ENCODE results near the gene DOCK7. TPM values are rescaled to one million over a fixed set of nuclear protein-coding genes. Genes with fewer than 3 reads are reported as not detected.
"Not testable (repeated sequence)": the region's sequence is repeated elsewhere in the genome, so short reads cannot be mapped to it uniquely, and the experiment has no call there.

DOCK7 gene
- total RNA-seq, 2 experiments from 2014 or later = 7.7 to 10.0 TPM

GRCh38 chr1:62688687-62689085 is 500 bp upstream of the DOCK7 start:
- H3K27me3 Mint-ChIP-seq (ENCODE audit: low read depth) = peaks cover 3% of the 10 kb centered on the region
- peaks cover 26% of the 10 kb centered on the region for H3K4me1 Mint-ChIP-seq (ENCODE audit: low read depth)
- H3K27ac Mint-ChIP-seq = peak overlapping the region; percentile 60
- no peaks in the 10 kb centered on the region for H3K9me3 Mint-ChIP-seq
- peak overlapping the region; percentile 86 for H3K4me3 Mint-ChIP-seq
- intact Hi-C loops (cut with micrococcal nuclease) = loop anchor here (1.0 to 5.0 kb wide), 4 partner anchors 96 to 1611 kb away; partner anchors contain the start of gene ATG4C
- CTCF ChIA-PET = no interaction called here
- DNase-seq = no peak
- peaks cover 2% of the 10 kb centered on the region for H3K36me3 Mint-ChIP-seq (ENCODE audit: low read depth)

- CTCF ChIA-PET = no interaction called here
- H3K4me3 Mint-ChIP-seq = peak overlapping the region; percentile 84
- peak overlapping the region; percentile 25 for H3K27ac Mint-ChIP-seq
- intact Hi-C loops (cut with micrococcal nuclease) = loop anchor here (5.0 kb wide), 1 partner anchor 1610 kb away; no protein-coding TSS in a partner anchor
- H3K27me3 Mint-ChIP-seq (ENCODE audit: low read depth) = no peaks in the 10 kb centered on the region
- peak; percentile 18 for DNase-seq
- peaks cover 26% of the 10 kb centered on the region for H3K4me1 Mint-ChIP-seq (ENCODE audit: low read depth)
- no peaks in the 10 kb centered on the region for H3K9me3 Mint-ChIP-seq
- peaks cover 2% of the 10 kb centered on the region for H3K36me3 Mint-ChIP-seq (ENCODE audit: low read depth)
These were observed 724 bp downstream of the DOCK7 start for GRCh38 chr1:62687421-62687902.

- Mint-ChIP-seq H3K27me3 (ENCODE audit: low read depth) (no peaks in the 10 kb centered on the region), H3K9me3 (no peaks in the 10 kb centered on the region), H3K4me1 (ENCODE audit: low read depth) (peaks cover 26% of the 10 kb centered on the region), H3K36me3 (ENCODE audit: low read depth) (peaks cover 2% of the 10 kb centered on the region), H3K27ac (no peak overlapping the region), H3K4me3 (peak overlapping the region; percentile 84)
- DNase-seq = no peak
- CTCF ChIA-PET = interaction anchor here (0.6 kb wide), 1 partner anchor 124 kb away, joined by 3 read pairs; no protein-coding TSS in a partner anchor
- intact Hi-C loops (cut with micrococcal nuclease) = loop anchor here (5.0 kb wide), 1 partner anchor 1610 kb away; no protein-coding TSS in a partner anchor
These were observed 1.4 kb downstream of the DOCK7 start for GRCh38 chr1:62686822-62687221.

- Mint-ChIP-seq H3K4me3 (no peak overlapping the region), H3K4me1 (ENCODE audit: low read depth) (peaks cover 25% of the 10 kb centered on the region), H3K9me3 (no peaks in the 10 kb centered on the region), H3K27me3 (ENCODE audit: low read depth) (no peaks in the 10 kb centered on the region), H3K36me3 (ENCODE audit: low read depth) (peaks cover 2% of the 10 kb centered on the region), H3K27ac (no peak overlapping the region)
- DNase-seq = no peak
- intact Hi-C loops (cut with micrococcal nuclease) = loop anchor here (5.0 kb wide), 1 partner anchor 1608 kb away; no protein-coding TSS in a partner anchor
- CTCF ChIA-PET = no interaction called here
These were observed 2.7 kb downstream of the DOCK7 start for GRCh38 chr1:62685431-62685859.

GRCh38 chr1:62682531-62682930 is 5.7 kb downstream of the DOCK7 start:
- DNase-seq = no peak
- intact Hi-C loops (cut with micrococcal nuclease) = no loop called here
- Mint-ChIP-seq H3K4me1 (ENCODE audit: low read depth) (peaks cover 12% of the 10 kb centered on the region), H3K36me3 (ENCODE audit: low read depth) (peaks cover 2% of the 10 kb centered on the region), H3K9me3 (no peaks in the 10 kb centered on the region), H3K27me3 (ENCODE audit: low read depth) (no peaks in the 10 kb centered on the region), H3K27ac (no peak overlapping the region), H3K4me3 (no peak overlapping the region)
- CTCF ChIA-PET = no interaction called here

- CTCF ChIA-PET; H3K27ac Mint-ChIP-seq; H3K4me3 Mint-ChIP-seq; intact Hi-C loops (cut with micrococcal nuclease); H3K36me3 Mint-ChIP-seq (ENCODE audit: low read depth); H3K27me3 Mint-ChIP-seq (ENCODE audit: low read depth); H3K9me3 Mint-ChIP-seq; DNase-seq: not testable (repeated sequence)
- H3K4me1 Mint-ChIP-seq (ENCODE audit: low read depth) = peaks cover 11% of the 10 kb centered on the region
These were observed 7.2 kb downstream of the DOCK7 start for GRCh38 chr1:62680992-62681391.

GRCh38 chr1:62677822-62678221 is 10.4 kb downstream of the DOCK7 start:
- H3K4me3 Mint-ChIP-seq; H3K27me3 Mint-ChIP-seq (ENCODE audit: low read depth); H3K36me3 Mint-ChIP-seq (ENCODE audit: low read depth); H3K27ac Mint-ChIP-seq; CTCF ChIA-PET; H3K4me1 Mint-ChIP-seq (ENCODE audit: low read depth); DNase-seq; intact Hi-C loops (cut with micrococcal nuclease); H3K9me3 Mint-ChIP-seq: not testable (repeated sequence)

GRCh38 chr1:62676611-62677356 is 11.4 kb downstream of the DOCK7 start:
- CTCF ChIA-PET = no interaction called here
- Mint-ChIP-seq H3K9me3 (no peaks in the 10 kb centered on the region), H3K4me1 (ENCODE audit: low read depth) (peaks cover 6% of the 10 kb centered on the region), H3K4me3 (no peak overlapping the region), H3K36me3 (ENCODE audit: low read depth) (no peaks in the 10 kb centered on the region), H3K27me3 (ENCODE audit: low read depth) (no peaks in the 10 kb centered on the region), H3K27ac (no peak overlapping the region)
- DNase-seq = no peak
- intact Hi-C loops (cut with micrococcal nuclease) = no loop called here

- Mint-ChIP-seq H3K4me1 (ENCODE audit: low read depth) (peaks cover 6% of the 10 kb centered on the region), H3K9me3 (no peaks in the 10 kb centered on the region), H3K36me3 (ENCODE audit: low read depth) (no peaks in the 10 kb centered on the region), H3K27me3 (ENCODE audit: low read depth) (no peaks in the 10 kb centered on the region), H3K27ac (no peak overlapping the region), H3K4me3 (no peak overlapping the region)
- DNase-seq = no peak
- CTCF ChIA-PET = no interaction called here
- intact Hi-C loops (cut with micrococcal nuclease) = no loop called here
These were observed 14.6 kb downstream of the DOCK7 start for GRCh38 chr1:62673629-62674028.

- CTCF ChIA-PET = no interaction called here
- no peaks in the 10 kb centered on the region for H3K36me3 Mint-ChIP-seq (ENCODE audit: low read depth)
- H3K9me3 Mint-ChIP-seq = no peaks in the 10 kb centered on the region
- no peak overlapping the region for H3K27ac Mint-ChIP-seq
- intact Hi-C loops (cut with micrococcal nuclease) = no loop called here
- DNase-seq = no peak
- H3K4me3 Mint-ChIP-seq = no peak overlapping the region
- H3K27me3 Mint-ChIP-seq (ENCODE audit: low read depth) = no peaks in the 10 kb centered on the region
- H3K4me1 Mint-ChIP-seq (ENCODE audit: low read depth) = peaks cover 5% of the 10 kb centered on the region
These were observed 16.2 kb downstream of the DOCK7 start for GRCh38 chr1:62672029-62672428.

- CTCF ChIA-PET = no interaction called here
- no peak overlapping the region for H3K4me3 Mint-ChIP-seq
- peaks cover 4% of the 10 kb centered on the region for H3K9me3 Mint-ChIP-seq
- no peak overlapping the region for H3K27ac Mint-ChIP-seq
- H3K4me1 Mint-ChIP-seq (ENCODE audit: low read depth) = no peaks in the 10 kb centered on the region
- intact Hi-C loops (cut with micrococcal nuclease) = no loop called here
- H3K27me3 Mint-ChIP-seq (ENCODE audit: low read depth) = no peaks in the 10 kb centered on the region
- no peak for DNase-seq
- peaks cover 5% of the 10 kb centered on the region for H3K36me3 Mint-ChIP-seq (ENCODE audit: low read depth)
These were observed 33.4 kb downstream of the DOCK7 start for GRCh38 chr1:62654744-62655143.

- CTCF ChIA-PET = no interaction called here
- Mint-ChIP-seq H3K36me3 (ENCODE audit: low read depth) (peaks cover 3% of the 10 kb centered on the region), H3K27me3 (ENCODE audit: low read depth) (no peaks in the 10 kb centered on the region), H3K4me1 (ENCODE audit: low read depth) (no peaks in the 10 kb centered on the region), H3K4me3 (no peak overlapping the region), H3K27ac (no peak overlapping the region), H3K9me3 (peaks cover 4% of the 10 kb centered on the region)
- no peak for DNase-seq
- intact Hi-C loops (cut with micrococcal nuclease) = no loop called here
These were observed 35.8 kb downstream of the DOCK7 start for GRCh38 chr1:62652387-62652786.

- CTCF ChIA-PET = no interaction called here
- Mint-ChIP-seq H3K27ac (no peak overlapping the region), H3K9me3 (no peaks in the 10 kb centered on the region), H3K4me1 (ENCODE audit: low read depth) (no peaks in the 10 kb centered on the region), H3K36me3 (ENCODE audit: low read depth) (peaks cover 7% of the 10 kb centered on the region), H3K4me3 (no peak overlapping the region), H3K27me3 (ENCODE audit: low read depth) (no peaks in the 10 kb centered on the region)
- no peak for DNase-seq
- intact Hi-C loops (cut with micrococcal nuclease) = no loop called here
These were observed 44.9 kb downstream of the DOCK7 start for GRCh38 chr1:62643283-62643682.
